SIG-M5 (cell line): ENCODE results near the gene RAB9A.
"Not testable (repeated sequence)": the region's sequence is repeated elsewhere in the genome, so short reads cannot be mapped to it uniquely, and the experiment has no call there.

Experiments
- DNase-seq: peaks from one replicate; lab custom pipeline; 2025; lab: John Stamatoyannopoulos, UW

Gene RAB9A, protein sequence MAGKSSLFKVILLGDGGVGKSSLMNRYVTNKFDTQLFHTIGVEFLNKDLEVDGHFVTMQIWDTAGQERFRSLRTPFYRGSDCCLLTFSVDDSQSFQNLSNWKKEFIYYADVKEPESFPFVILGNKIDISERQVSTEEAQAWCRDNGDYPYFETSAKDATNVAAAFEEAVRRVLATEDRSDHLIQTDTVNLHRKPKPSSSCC

DNA sequence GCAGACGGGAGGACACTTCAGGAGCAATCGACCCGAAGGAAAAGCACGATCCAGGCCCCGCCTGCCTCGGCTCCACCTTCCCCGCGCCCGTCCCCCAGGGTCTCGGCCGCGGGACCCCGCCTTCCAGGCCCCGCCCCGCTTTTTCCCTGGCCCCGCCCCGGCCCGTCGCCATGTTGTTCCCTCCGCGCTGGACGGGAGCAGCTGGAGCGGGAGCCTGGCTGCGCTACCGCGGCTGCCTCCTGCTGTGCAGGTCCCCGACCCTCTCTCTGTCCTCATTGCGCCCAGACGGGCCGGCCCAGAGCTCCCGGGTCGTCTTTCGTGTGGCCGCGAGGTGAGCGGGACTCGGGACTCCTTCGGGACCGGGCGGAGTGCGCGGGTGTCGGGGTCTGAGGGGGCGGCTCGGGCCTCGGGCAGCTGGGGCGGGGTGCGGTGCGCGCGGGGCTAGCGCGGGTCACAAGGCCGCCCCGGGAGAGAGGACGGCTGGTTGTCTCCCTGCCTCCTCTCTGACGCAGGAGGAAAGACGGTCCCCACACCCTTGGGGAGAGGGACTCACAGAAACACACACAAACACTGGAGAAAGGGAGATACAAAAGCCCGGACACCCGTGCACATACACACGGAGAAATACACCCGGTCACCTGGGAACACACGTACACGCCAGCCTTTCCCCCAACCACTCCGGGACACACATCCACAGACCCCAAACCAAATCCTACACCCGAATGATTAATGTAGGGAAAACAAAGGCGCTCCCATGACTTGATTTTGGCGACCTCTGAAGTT, at the start of gene RAB9A:
RAB9A (plus strand) TSS at position 171 of the 783 bp plus-strand sequence. CDS start 19,619 bp downstream, outside the sequence.
- no peak for DNase-seq

DNA sequence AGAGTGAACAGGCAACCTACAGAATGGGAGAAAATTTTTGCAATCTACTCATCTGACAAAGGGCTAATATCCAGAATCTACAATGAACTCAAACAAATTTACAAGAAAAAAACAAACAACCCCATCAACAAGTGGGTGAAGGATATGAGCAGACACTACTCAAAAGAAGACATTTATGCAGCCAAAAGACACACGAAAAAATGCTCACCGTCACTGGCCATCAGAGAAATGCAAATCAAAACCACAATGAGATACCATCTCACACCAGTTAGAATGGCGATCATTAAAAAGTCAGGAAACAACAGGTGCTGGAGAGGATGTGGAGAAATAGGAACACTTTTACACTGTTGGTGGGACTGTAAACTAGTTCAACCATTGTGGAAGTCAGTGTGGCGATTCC, 47.2 kb upstream of the RAB9A start:
- not testable (repeated sequence) for DNase-seq

DNA sequence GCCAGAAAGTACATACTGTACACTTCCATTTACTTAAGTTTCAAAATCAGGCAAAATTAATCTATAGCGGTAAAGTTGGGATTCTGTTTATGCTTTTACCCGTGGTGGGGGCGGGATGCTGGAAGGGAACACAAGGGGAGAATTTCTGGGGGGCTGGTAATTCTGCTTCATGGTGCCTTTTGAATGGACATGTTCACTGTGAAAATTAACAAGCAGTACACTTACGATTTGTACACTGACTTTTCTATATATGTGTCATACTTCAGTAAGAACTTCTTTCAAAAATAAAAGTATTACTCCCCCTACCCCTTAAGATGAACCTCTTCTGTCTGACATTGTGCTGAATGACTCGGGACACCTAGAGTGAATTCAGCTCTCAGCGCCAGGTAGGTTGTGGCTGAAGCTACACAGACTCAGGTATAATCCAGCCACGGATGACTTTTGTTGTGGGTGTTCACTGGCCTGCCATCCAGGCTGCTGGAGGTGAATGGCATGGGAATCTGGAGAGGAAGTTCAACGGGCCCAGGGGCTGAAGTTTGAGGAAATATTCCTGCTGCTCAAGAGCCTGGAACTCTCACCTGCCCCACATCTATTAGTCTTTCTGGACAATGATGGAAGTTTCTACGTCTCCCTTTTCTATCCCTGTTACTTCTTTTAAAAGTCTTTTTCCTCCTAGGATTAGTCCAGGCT, 43.3 kb upstream of the RAB9A start:
- no peak for DNase-seq

DNA sequence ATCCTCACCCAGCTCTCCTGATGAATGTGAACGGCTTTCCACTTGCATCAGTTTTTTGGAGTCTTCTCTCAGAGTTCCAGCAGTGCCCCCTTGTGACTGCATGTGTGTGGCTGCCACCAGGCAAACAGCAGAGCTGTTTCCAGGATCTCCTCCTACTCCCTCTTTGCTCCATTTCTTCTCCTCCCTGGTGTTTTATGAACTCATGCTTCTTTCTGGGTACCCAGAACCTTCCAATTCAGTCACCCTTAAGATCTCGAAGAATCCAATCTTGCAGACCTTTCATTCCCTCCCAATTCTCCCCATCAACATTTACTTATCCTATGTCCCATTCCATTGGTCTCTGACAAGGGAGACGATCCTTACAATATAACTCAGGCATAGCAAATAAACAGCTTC, 42.8 kb upstream of the RAB9A start:
- no peak for DNase-seq

DNA sequence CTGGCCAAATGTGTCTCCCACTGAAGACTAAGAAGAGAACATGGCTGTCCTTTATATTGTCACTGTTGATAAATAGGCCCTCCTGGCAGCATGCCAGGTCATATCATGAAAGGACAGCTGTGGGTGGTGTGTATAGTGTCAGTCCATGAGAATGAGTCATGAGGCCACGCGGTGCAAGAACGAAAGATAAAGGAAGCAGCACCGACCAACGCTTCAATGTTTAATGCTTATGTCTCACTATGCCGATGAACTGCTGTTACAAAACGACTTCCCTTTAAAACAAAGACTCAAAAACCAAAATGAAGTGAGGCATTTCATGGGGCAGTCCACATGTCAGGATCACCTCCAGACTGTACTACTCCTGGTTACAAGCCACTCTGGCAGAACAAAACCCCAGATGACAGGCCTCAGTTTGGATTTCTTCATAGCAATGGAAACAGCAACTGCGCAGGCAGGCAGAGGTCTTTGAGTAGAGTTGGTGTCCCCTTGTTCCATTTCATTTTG, 41.2 kb upstream of the RAB9A start:
- peak; percentile 15 for DNase-seq

DNA sequence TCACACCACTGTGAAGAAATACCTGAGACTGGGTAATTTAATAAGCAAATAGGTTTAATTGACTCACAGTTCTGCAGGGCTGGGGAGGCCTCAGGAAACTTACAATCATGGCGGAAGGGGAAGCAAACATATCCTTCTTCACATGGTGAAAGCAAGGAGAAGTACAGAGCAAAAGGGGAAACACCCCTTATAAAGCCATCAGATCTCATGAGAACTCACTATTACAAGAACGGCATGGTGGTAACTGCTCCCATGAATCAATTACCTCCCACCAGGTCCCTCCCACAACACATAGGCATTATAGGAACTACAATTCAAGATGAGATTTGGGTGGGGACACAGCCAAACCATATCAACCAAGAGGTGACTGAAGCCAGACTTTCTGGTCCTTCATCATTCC, 40.6 kb upstream of the RAB9A start:
- DNase-seq: not testable (repeated sequence)

DNA sequence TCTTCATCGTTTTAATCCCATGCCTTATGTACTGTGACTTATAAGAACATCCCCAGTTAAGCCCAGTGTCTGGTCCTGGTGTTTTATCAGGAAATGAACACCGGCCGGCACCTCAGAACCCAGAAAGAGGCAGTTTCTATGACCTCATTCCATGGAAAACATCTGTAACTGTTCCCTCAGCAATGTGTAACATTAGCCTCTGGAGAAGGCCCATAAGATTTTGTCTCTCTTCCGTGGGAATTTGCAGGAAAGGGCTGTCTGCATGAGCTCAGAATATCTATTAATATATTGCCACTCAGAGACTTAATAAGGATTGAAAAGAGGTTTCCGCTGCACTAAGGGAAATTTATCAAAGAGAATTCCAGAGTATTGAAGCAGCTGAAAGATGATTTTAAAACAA, 39.1 kb upstream of the RAB9A start:
- no peak for DNase-seq

DNA sequence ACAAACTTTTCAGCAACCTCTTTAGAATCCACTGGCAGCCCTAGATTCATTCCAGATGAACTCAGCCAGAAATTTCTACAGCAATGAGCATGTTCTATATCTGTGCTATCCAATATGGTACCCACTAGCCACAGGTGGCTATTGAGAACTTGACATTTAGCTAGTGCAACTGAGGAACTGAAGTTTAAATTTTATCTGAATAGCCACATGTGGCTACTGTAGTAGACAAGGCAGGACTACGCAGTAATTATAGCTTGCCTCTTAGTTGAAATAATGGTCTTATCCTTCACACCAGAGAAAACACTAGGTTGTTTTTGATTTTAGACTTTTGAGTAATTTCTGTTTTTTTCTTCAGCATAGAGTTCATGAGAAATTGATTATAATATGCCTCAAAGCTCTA, 38.6 kb upstream of the RAB9A start:
- no peak for DNase-seq

DNA sequence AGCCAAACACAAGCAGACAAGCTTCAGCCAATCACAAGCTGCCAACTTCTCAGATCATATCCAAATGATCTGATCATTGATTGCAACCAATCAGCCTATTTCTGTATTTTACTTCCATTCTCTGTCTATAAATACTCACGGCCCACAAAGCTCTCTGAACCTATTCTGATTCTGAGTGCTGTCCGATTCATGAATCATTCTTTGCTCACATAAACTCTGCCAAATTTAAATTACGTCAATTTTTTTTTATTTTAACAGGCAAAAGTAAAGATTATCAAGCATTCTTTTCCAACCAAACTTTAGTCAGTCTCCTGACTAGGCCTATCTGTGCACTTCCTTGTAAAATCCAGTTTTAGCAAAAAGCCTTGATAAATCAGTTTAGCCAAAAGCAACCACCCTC, 37.8 kb upstream of the RAB9A start:
- DNase-seq: no peak

DNA sequence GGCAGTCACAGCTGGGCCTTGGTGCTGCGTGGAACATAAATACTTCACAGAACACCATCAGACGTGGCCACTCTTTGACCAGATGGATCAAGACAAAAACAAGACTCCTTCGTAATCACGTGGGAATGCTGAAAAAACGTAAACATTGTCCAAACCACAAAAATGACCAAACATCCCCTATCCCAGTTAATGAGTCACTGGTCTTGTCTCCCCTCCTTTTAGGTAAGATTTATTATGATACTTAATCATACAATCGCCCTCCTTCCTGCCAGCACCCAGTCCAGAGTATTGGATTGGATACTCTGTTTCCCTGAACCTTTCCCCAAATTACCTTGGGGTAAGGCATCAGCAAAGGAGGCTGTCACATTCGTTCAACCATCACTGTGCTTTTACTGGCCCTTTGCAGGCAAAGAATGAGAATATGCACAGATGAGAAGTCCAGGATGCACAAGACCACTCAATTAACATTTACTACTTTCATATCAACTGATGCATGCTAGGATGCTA, 36.6 kb upstream of the RAB9A start:
- DNase-seq: no peak

DNA sequence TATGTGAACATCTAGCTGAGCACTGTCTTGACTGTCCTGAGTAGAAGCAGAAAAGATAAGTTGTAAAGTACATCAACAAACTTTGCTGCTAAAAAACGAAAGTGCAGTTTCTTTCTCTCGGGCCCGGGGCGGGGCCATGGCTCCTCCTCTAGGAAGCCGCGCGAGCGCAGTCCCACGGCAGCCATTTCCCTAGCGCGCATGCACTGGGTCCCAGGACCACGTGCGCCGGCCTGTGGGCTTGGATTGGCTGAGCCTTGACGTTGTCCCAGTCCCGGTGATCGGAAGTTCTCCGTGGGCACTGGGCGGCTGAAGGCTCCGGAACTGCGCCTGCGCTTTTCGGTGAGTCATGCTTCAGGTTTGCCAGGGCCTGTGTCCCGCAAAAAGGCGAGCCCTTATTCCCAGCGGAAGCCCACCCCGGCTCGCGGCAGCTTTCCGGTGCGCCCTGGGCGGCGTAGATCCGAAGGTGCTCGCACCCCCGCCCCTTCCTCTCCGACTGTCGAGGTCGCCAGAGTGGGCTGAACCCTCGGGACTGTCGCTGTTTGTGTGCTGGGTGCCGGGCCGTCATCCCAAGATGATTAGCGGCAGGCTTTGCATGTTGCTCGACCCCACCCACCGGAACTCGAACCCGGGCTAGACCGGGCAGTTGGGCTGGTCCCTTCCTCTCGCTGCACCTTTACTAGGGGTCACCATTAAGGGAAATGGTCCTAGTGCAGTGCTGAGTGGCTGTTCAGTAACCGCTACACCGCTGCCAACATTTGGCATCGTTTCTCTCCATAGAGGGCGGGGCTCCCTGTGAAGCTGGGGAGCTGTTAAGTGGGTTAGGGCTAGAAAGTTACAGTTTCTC, 35.9 kb upstream of the RAB9A start, which contains the start of gene TCEANC:
TCEANC (plus strand) TSS at position 292 of the 844 bp plus-strand sequence. CDS start 9,368 bp downstream, outside the sequence.
- DNase-seq: peak; percentile 57

DNA sequence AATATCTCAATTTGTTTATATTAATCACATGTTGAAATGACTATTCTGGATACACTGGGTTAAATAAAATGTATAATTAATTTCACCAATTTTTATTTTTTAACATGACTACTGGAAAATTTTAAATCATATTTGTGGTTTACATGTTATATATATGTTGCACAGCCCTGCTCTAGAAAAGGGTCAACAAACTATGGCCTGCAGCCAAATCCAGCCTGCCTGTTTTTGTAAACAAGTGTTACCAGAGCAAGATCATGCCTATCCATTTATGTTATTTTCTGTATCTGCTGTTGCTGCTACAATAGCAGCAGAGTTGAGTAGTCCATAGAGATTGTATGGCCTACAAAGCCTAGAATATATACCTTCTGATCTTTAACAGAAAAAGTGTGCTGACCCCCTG, 34.8 kb upstream of the RAB9A start:
- DNase-seq: no peak

DNA sequence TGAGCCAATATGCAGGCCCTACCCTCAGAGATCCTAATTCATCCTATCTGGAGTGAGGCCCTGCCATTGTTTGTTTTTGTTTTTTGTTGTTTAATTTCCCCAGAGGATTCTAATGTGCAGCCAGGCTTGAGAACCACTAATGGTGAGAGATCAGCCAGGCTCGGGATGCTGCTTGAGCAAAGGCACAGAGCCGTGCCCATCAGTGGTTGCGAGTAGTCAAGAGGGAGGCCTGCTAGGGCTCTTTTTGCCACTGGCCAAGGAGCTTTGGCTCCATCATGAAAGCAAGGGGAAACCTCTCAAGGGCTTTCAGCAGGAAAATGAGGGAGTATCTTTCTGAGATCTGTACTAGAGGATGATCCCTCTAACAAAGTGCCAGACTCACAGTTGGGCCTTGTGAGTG, 33.3 kb upstream of the RAB9A start:
- DNase-seq: no peak

DNA sequence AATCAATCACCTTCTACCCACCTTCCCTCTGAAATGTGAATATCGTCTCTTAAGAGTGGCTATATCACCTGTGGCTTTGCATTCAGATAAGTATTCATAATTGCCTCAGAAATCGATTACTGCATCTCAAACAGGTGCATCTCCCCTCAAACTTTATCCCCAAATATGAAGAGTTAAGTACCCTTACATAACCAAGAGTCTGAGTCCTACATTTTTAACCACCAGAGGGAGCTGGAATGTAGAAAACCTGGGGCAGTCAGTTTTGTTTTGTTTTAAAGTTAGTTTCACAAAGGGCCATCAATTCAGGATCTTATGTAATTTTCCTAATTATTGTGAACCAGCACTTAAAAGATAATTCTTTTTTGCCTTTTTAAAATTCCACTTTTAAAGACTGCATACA, 30.3 kb upstream of the RAB9A start:
- no peak for DNase-seq

DNA sequence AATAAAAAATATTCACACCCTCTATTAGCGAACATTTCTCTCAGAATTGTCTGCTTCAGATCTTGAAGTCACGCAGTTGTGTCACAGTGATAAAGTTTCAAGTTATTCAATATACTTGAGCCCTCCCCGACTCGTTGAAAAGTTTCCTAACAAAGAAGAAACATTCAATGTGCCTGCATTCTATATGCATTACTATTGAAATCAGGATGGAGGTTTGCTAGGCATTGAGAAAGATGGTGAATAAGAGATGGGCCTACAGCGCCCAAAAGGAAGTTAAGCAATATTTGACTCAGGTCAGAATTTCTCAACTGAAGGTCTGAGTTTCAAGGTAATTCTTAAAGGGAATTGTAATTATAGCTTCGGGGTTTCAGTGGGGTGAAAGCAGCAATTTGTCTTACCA, 29.9 kb upstream of the RAB9A start:
- DNase-seq: peak; percentile 50

DNA sequence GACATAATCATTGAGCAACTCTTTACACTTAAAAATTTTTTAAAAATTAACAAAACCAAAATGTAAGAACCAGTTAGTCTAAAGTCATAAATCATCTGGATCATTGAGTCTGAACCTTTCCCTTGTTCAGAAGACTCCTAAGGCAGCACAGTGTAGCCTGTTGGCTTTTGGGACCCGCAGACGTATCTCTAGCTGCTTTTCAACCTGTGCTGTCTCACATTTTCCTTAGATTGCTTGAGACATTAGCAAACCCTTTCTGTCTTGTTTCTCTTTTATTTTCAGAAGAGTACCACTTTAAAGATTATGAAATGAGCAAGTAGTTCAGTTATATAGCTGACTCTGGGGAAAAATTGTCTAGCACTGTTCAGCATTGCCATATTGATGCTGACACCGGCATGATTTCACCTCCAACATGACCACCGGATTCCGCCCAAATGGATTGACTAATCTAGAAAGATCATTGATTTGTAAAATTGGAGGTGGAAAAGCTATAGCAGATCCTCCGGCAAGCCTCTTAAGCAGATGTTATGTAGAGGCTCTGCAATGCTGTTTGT, 27.1 kb upstream of the RAB9A start:
- no peak for DNase-seq

DNA sequence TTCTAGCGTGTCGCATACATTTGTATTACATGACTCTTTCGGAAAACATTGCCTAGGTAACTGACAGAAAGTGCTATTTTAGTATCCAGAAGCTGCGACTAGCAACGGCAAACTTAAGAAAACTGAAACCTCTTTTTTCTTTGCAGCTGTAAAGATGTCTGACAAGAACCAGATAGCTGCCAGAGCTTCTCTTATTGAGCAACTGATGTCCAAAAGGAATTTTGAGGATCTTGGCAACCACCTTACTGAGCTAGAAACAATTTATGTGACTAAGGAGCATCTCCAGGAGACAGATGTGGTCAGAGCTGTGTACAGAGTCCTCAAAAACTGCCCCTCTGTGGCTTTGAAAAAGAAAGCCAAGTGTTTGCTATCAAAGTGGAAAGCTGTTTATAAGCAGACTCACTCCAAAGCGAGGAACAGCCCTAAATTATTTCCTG, 26.6 kb upstream of the RAB9A start:
- DNase-seq: no peak

DNA sequence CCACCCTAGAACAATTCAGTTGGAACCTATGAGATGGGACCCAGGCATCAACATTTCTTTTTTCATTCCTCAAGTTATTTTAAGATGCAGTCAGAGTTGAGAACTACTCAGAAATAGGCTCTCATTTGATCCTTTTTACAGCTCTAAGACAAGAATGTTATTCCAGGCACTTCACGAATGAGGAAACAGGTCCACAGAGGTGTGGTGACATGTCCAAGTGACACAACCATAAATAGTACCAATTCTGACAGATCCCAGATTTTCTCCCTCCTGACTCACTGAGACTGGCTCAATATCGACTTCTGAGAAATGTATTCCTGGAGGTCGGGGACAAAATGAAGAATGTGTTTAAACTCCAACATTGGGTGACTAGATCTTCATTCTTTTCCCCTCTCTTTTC, 24.9 kb upstream of the RAB9A start:
- DNase-seq: no peak

DNA sequence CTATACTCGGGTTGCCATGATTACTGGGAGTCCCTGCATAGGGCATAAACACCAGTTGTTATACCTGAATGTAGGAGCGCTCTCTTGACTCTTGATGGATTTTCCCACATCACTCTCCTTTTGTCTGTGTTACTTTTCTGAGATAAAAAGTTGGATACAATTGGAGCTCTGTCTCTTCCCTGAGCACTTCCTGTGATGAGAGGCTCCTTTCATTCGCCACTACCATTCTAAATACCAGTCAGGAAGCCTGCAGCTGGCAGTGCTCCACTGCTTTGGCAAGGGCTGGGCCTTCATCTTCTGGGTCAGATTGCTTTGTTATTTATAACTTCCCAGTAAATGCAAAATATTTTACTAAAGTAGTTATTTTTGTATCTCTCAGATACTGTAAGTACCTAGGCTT, 22.1 kb upstream of the RAB9A start:
- no peak for DNase-seq

DNA sequence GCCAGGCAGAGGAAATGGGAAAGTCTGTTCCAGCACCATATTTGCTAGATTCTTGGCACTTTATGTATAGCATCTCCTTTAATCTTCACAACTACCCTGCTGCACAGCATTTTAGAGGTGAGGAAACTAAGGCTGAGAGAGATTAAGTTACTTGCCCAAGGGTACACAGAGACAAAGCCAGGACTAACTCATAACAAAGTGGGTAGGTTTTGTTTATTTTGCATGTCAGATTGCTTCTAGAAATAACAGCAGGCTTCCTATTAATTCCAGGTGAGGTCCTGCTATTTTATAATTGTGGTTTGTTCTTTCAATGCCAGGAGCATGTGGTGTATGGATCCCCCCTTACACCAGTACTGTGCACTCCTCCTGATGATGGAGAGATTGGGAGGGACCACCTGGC, 21.0 kb upstream of the RAB9A start:
- no peak for DNase-seq

DNA sequence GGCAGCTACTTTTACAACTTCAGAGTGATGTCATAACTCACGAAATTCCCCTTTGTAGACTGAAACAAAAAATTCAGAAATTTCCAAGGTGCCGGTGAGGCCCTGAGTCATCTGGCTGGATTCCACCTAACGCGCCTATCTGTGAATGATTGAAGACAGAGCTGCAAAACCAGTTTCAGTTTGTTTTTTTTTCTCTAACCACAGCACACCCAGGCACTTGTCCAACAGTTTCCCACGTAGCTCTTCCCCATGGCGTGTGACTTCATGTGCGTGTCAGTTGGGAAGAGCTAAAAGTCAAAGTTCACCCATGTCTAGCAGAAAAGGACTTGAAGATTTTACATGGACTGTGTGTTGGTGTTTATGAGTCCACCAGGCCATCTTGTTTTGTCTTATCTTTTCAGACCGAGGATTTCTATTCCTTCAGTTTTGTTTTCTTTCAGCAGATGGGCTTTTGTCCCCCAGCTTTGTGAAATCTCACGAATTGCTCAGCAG, 19.6 kb upstream of the RAB9A start:
- no peak for DNase-seq
